Measurements from ENCODE around the gene CPTP. TPM values are rescaled to one million over a fixed set of nuclear protein-coding genes. Genes with fewer than 3 reads are reported as not detected.

CPTP gene
- total and polyA plus RNA-seq, 2 of the 13 experiments (the other 11 are each of a cell fraction or from before 2014, with no cell fraction given): 5.5 to 9.3 TPM

DNA sequence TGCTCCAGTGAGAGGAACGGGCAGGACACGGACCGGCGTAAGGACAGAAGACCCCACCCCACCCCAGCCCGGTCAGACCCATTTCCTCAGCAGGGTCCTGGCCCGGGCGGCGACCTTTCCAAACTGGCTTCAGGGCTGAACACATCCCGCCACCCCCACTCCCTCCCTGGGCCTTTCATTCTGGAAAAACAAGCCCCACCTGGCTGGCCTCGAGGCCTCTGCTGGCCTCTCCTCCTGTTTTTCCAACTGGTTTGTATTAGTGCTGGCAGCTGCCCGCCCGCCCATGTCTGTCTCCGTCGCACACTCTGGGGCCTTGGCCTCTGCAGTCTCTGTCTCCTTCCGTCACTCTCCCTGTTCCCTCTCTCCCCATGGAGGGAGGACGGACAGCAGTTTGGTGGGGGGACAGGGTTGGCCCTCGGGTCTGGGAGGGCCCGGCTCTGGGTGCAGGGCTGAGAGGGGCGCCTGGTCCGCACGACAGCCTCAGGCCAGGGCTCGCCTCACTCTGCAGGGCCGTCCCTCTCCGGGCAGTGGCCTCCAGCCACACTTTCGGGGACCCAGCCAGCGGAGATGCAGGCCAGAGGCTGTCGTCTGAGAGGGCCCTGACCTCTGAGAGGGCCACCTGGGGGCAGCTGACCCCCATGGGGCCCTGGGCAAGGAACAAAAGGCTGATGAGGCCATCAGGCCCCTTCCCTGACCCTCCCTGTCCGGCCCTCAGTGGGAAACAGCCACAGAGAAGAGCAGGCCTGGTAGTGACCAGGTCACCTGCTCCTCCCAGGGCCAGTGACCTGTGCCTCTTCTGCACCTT, 35.3 kb downstream of the CPTP start (continued):
- TF ChIP-seq NR2F1 (CRISPR knock-in tag; IDR thresholded peaks at IDR 0.05) (peak; percentile 75 to 95), MTF2 (CRISPR knock-in tag; IDR thresholded peaks at IDR 0.05; ENCODE audit: borderline replicate concordance) (no peak), NFKB2 (CRISPR knock-in tag; IDR thresholded peaks at IDR 0.05; ENCODE audit: borderline replicate concordance) (no peak; the same call in 1 of the 2 replicates), ATM (IDR thresholded peaks at IDR 0.05; ENCODE audit: borderline replicate concordance) (no peak), ZNF260 (CRISPR knock-in tag; IDR thresholded peaks at IDR 0.05; ENCODE audit: borderline replicate concordance, low read depth) (no peak), MIER3 (CRISPR knock-in tag; IDR thresholded peaks at IDR 0.05; ENCODE audit: borderline replicate concordance) (no peak), SKI (IDR thresholded peaks at IDR 0.05; ENCODE audit: partially characterized antibody) (no peak), ZBTB46 (CRISPR knock-in tag; IDR thresholded peaks at IDR 0.05; ENCODE audit: borderline replicate concordance) (no peak), FOXO1 (CRISPR knock-in tag; IDR thresholded peaks at IDR 0.05) (peak; percentile 57; the same call in 1 of the 2 replicates), PTBP1 (IDR thresholded peaks at IDR 0.05; ENCODE audit: low read depth, low read length, poor library complexity, severe bottlenecking) (no peak), ZNF281 (CRISPR knock-in tag; IDR thresholded peaks at IDR 0.05; ENCODE audit: borderline replicate concordance) (no peak), TFE3 (CRISPR knock-in tag; IDR thresholded peaks at IDR 0.05) (no peak), FOXC1 (CRISPR knock-in tag; IDR thresholded peaks at IDR 0.05; ENCODE audit: borderline replicate concordance) (no peak)
- TF ChIP-seq, protein P1, sequence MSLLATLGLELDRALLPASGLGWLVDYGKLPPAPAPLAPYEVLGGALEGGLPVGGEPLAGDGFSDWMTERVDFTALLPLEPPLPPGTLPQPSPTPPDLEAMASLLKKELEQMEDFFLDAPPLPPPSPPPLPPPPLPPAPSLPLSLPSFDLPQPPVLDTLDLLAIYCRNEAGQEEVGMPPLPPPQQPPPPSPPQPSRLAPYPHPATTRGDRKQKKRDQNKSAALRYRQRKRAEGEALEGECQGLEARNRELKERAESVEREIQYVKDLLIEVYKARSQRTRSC (CRISPR knock-in tag; IDR thresholded peaks at IDR 0.05; ENCODE audit: low read depth): no peak
- TF ChIP-seq, protein P2, sequence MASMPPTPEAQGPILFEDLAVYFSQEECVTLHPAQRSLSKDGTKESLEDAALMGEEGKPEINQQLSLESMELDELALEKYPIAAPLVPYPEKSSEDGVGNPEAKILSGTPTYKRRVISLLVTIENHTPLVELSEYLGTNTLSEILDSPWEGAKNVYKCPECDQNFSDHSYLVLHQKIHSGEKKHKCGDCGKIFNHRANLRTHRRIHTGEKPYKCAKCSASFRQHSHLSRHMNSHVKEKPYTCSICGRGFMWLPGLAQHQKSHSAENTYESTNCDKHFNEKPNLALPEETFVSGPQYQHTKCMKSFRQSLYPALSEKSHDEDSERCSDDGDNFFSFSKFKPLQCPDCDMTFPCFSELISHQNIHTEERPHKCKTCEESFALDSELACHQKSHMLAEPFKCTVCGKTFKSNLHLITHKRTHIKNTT (CRISPR knock-in tag; IDR thresholded peaks at IDR 0.05): no peak
- TF ChIP-seq, protein P3, sequence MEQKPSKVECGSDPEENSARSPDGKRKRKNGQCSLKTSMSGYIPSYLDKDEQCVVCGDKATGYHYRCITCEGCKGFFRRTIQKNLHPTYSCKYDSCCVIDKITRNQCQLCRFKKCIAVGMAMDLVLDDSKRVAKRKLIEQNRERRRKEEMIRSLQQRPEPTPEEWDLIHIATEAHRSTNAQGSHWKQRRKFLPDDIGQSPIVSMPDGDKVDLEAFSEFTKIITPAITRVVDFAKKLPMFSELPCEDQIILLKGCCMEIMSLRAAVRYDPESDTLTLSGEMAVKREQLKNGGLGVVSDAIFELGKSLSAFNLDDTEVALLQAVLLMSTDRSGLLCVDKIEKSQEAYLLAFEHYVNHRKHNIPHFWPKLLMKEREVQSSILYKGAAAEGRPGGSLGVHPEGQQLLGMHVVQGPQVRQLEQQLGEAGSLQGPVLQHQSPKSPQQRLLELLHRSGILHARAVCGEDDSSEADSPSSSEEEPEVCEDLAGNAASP (CRISPR knock-in tag; IDR thresholded peaks at IDR 0.05; ENCODE audit: borderline replicate concordance): peak; percentile 89; the same call in 1 of the 2 replicates
- TF ChIP-seq, protein P4, sequence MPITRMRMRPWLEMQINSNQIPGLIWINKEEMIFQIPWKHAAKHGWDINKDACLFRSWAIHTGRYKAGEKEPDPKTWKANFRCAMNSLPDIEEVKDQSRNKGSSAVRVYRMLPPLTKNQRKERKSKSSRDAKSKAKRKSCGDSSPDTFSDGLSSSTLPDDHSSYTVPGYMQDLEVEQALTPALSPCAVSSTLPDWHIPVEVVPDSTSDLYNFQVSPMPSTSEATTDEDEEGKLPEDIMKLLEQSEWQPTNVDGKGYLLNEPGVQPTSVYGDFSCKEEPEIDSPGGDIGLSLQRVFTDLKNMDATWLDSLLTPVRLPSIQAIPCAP (CRISPR knock-in tag; IDR thresholded peaks at IDR 0.05; ENCODE audit: low read depth): no peak
